ENCODE results near the gene IL6. TPM values are rescaled to one million over a fixed set of nuclear protein-coding genes. Genes with fewer than 3 reads are reported as not detected.

Gene IL6
- total RNA-seq, 1 experiment from 2014 or later = not detected

- TF ChIP-seq REST (IDR thresholded peaks at IDR 0.05; ENCODE audit: low read depth) (no peak), JUND (IDR thresholded peaks at IDR 0.05) (no peak), EGR1 (IDR thresholded peaks at IDR 0.05; ENCODE audit: low read depth) (no peak), SP1 (IDR thresholded peaks at IDR 0.05; ENCODE audit: low read depth) (no peak), ELF1 (IDR thresholded peaks at IDR 0.05; ENCODE audit: borderline replicate concordance, low read depth) (no peak), POLR2AphosphoS5 (IDR thresholded peaks at IDR 0.05; ENCODE audit: low read depth, low read length) (no peak), ZBTB33 (IDR thresholded peaks at IDR 0.05; ENCODE audit: extremely low read depth, insufficient replicate concordance, low read length) (no peak), SRF (IDR thresholded peaks at IDR 0.05; ENCODE audit: low read depth) (no peak), ZNF274 (IDR thresholded peaks at IDR 0.05; ENCODE audit: low read depth, low read length) (no peak), CEBPB (IDR thresholded peaks at IDR 0.05; ENCODE audit: low read depth) (no peak), FOSL1 (IDR thresholded peaks at IDR 0.05; ENCODE audit: low read depth) (no peak), EZH2 (IDR thresholded peaks at IDR 0.05) (no peak), SIN3A (IDR thresholded peaks at IDR 0.05; ENCODE audit: low read depth) (no peak)
Measured at GRCh38 chr7:22686620-22687019, 40.4 kb upstream of the IL6 start (continued).

All from HCT116 (cell line).